Heart left ventricle (tissue), 13 donors: ENCODE results near the gene PDK2.

Source experiments
- CTCF ChIP-seq, 12 donors: fragments of 200-600 bp; sonication (generic) in 4 of 12; IDR thresholded peaks; one replicate each; pipeline versions ENCODE4 v1.5.0 to v1.8.0; 2018 to 2022; ENCODE audit warnings: antibody characterized with exemption in 12 of 12, mild to moderate bottlenecking in 5 of 12
- POLR2A ChIP-seq, 2 donors: fragments of 450-650 bp; IDR thresholded peaks; one replicate each; pipeline ENCODE4 v1.6.1; 2017; ENCODE audit warnings: antibody characterized with exemption in 2 of 2, mild to moderate bottlenecking in 2 of 2, moderate library complexity in 2 of 2
- donor health status: ischemic (EF 13 %, LVEDD 7.1; RV severe dilation, severe dysfunction).
- donor health status: DM: no; HTN: yes; CAD: no.
- donor health status: DM: no; HTN: no; CAD: no.
- donor health status: ischemic (EF 25% LVEDD 6.9; RV normal size, moderate dysfunction).
- donor health status: ischemic (EF 25% LVEDD 5.7; RV mildly dilated, moderate dysfunction).
- donor health status: ischemic (EF 35%, LVEDD 5.7; RV mildly dilated, moderate dysfunction).
- donor health status: nonischemic (EF 11% LVEDD 7.7; RV severe dilation, severe dysfunction).
- donor health status: DM: yes; HTN: yes; CAD: no.
- donor health status: PGD.
- donor health status: ischemic (EF 29% LVEDD 5.4; RV normal size, mild dysfunction).
- donor health status: nonischemic (EF 23%, LVEDD 6.1; RV moderate dilation, normal function).

GRCh38 chr17:50107790-50108414, 12.8 kb downstream of the PDK2 start:
- TF ChIP-seq CTCF (IDR thresholded peaks at IDR 0.05) (no peak), POLR2A (IDR thresholded peaks at IDR 0.05) (no peak)
